AG04450 (cell line): ENCODE data around the gene VASP. TPM values are rescaled to one million over a fixed set of nuclear protein-coding genes. Genes with fewer than 3 reads are reported as not detected.

ENCODE experiments used
- CTCF ChIA-PET: fragments of 300-600, 350-600 bp; formaldehyde crosslinking; extraction: SDS; loops from one replicate; lab custom pipeline; 2022; ENCODE audit warnings: antibody characterized with exemption, inconsistent platforms; lab: Charles Lee
- POLR2A ChIA-PET: fragments of 350-600 bp; formaldehyde crosslinking; extraction: SDS; loops from one replicate; lab custom pipeline; 2021; ENCODE audit warnings: antibody characterized with exemption, inconsistent platforms; lab: Yijun Ruan, JAX
- DNase-seq: peaks from one replicate; pipeline ENCODE4 v3.0.0-alpha.2; 2011; ENCODE audit warnings: low read depth, low spot score
- H3K27ac ChIP-seq: one replicate; pipeline ENCODE4 v1.5.1; 2012; ENCODE audit warnings: low read depth, low read length, control low read depth
- H3K27me3 ChIP-seq: one replicate; pipeline ENCODE4 v1.6.0; 2012; ENCODE audit warnings: low read length; ENCODE audit not compliant: control insufficient read depth, insufficient read depth
- H3K4me3 ChIP-seq: 2 replicates; pipeline ENCODE4 v1.5.1; 2011; ENCODE audit warnings: mild to moderate bottlenecking, low read depth, low read length, control low read depth
- H3K9me3 ChIP-seq: 2 replicates; pipeline ENCODE4 v1.5.1; 2012; ENCODE audit warnings: low read length; ENCODE audit not compliant: control insufficient read depth, insufficient read depth
- CTCF ChIP-seq: IDR thresholded peaks from 2 replicates; pipeline ENCODE4 v1.5.1; 2011; ENCODE audit warnings: low read depth, low read length, control low read depth, inconsistent platforms
- polyA plus RNA-seq: library from polyadenylated mRNA; depleted of rRNA; stranded (reverse); fragments of >200 nt; gene quantifications from 2 replicates; pipeline ENCODE4 v1.2.3, GENCODE V29; 2011

Gene VASP
- polyA plus RNA-seq, 1 experiment, result 49.6 TPM

DNA sequence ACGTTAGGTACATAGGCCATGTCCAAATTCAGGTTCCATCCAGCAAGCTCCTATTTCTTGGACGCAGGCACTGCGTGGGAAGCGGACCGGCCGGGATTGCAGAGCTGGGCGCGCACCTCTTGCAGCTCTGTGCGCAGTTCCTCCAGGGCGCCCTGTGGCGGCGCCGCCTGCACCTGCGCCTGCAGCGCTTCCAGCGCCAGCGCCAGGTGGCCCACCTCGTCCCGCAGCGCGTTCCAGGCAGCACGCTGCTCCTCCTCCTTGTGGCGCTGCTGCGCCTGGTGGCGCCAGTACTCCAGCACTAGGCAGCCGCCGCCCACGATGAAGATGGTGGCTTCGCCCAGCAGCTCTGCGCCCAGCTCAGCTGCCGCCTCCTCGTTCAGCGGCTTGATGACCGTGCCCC is 46.2 kb downstream of the VASP start:
- POLR2A ChIA-PET, result no interaction called here
- no peak for TF ChIP-seq CTCF
- no peak for DNase-seq

DNA sequence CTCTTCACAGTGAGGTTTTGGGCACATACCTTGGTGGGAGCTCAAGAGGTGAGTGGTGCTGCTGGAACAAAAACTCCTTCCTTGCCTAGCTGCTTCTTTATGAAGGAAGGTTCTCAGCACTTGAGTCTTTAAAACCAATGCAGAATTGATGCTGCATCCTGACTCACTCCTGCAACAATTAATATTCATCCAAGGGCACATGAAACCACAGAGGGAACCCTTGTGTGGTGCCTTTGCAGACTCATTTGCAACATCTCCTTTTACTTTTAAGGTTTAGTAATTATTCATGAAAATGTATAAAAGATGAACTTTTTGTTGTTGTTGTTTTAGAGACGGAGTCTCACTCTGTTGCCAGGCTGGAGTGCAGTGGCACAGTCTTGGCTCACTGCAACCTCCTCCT is 47.2 kb downstream of the VASP start:
- no peak for DNase-seq
- ChIA-PET CTCF (no interaction called here), POLR2A (no interaction called here)
- H3K9me3 ChIP-seq, result no peaks in the 10 kb centered on the region
- no peaks in the 10 kb centered on the region for H3K27me3 ChIP-seq
- no peak for TF ChIP-seq CTCF
- no peak overlapping the region for H3K27ac ChIP-seq
- no peak overlapping the region for H3K4me3 ChIP-seq

More for the DNA sequence above, 46.2 kb downstream of the VASP start:
- CTCF ChIA-PET, result no interaction called here
- no peak overlapping the region for H3K4me3 ChIP-seq
- no peaks in the 10 kb centered on the region for H3K9me3 ChIP-seq
- no peak overlapping the region for H3K27ac ChIP-seq
- no peaks in the 10 kb centered on the region for H3K27me3 ChIP-seq

- Histone ChIP-seq H3K4me3 (no peak overlapping the region), H3K9me3 (no peaks in the 10 kb centered on the region), H3K27me3 (no peaks in the 10 kb centered on the region), H3K27ac (no peak overlapping the region)
- no peak for DNase-seq
- ChIA-PET POLR2A (no interaction called here), CTCF (no interaction called here)
- no peak for TF ChIP-seq CTCF
These were observed 49.6 kb downstream of the VASP start for GRCh38 chr19:45556835-45557234.

GRCh38 chr19:45558399-45558878 is 51.2 kb downstream of the VASP start:
- Histone ChIP-seq H3K27ac (no peak overlapping the region), H3K9me3 (no peaks in the 10 kb centered on the region), H3K27me3 (no peaks in the 10 kb centered on the region), H3K4me3 (no peak overlapping the region)
- CTCF ChIA-PET, result interaction anchor here (0.5 to 1.8 kb wide), 14 partner anchors 9 to 996 kb away, joined by 3 to 15 read pairs (median 4); no protein-coding TSS in a partner anchor
- no peak for DNase-seq
- POLR2A ChIA-PET, result no interaction called here
- TF ChIP-seq CTCF, result peak; percentile 65

- no peak for DNase-seq
- Histone ChIP-seq H3K27ac (no peak overlapping the region), H3K4me3 (no peak overlapping the region), H3K27me3 (no peaks in the 10 kb centered on the region), H3K9me3 (no peaks in the 10 kb centered on the region)
- ChIA-PET CTCF (interaction anchor here (1.8 kb wide), 1 partner anchor 82 kb away, joined by 4 read pairs; no protein-coding TSS in a partner anchor), POLR2A (no interaction called here)
- TF ChIP-seq CTCF, result no peak
These were observed 52.8 kb downstream of the VASP start for GRCh38 chr19:45560038-45560437.
